NCI-H2081 (cell line): Measurements from ENCODE around the gene BEST1.
"Not testable (repeated sequence)": the region's sequence is repeated elsewhere in the genome, so short reads cannot be mapped to it uniquely, and the experiment has no call there.

Experiments
- DNase-seq, 2 experiments: peaks; one replicate each; lab custom pipeline; 2025; lab: John Stamatoyannopoulos, UW

Gene BEST1

GRCh38 chr11:61949169-61950034, 749 bp upstream of the BEST1 start:
- DNase-seq = peak; percentile 43 to 71

- no peak for DNase-seq
Observed at GRCh38 chr11:61951484-61952135, 1.5 kb downstream of the BEST1 start.

- DNase-seq = no peak
Observed at GRCh38 chr11:61952882-61953281, 2.7 kb downstream of the BEST1 start.

- not testable (repeated sequence) for DNase-seq
Observed at GRCh38 chr11:61953632-61954031, 3.5 kb downstream of the BEST1 start.

- no peak for DNase-seq
Observed at GRCh38 chr11:61954106-61954850, 4.1 kb downstream of the BEST1 start.

- DNase-seq = no peak
Observed at GRCh38 chr11:61954851-61955421, 4.8 kb downstream of the BEST1 start.

GRCh38 chr11:61955422-61956135, 5.4 kb downstream of the BEST1 start:
- DNase-seq = no peak

- DNase-seq = no peak
Observed at GRCh38 chr11:61956191-61957020, 6.3 kb downstream of the BEST1 start.

- no peak for DNase-seq
Observed at GRCh38 chr11:61957021-61957770, 7.0 kb downstream of the BEST1 start.

GRCh38 chr11:61958590-61958989, 8.4 kb downstream of the BEST1 start:
- DNase-seq = no peak

- no peak for DNase-seq
Observed at GRCh38 chr11:61959114-61959513, 9.0 kb downstream of the BEST1 start.

GRCh38 chr11:61959678-61960077, 9.5 kb downstream of the BEST1 start:
- no peak for DNase-seq

- no peak for DNase-seq
Observed at GRCh38 chr11:61960532-61960931, 10.4 kb downstream of the BEST1 start.

- DNase-seq = no peak
Observed at GRCh38 chr11:61961570-61962212, 11.5 kb downstream of the BEST1 start.

GRCh38 chr11:61962213-61963015, 12.3 kb downstream of the BEST1 start:
- DNase-seq = no peak

- no peak for DNase-seq
Observed at GRCh38 chr11:61963016-61963281, 12.8 kb downstream of the BEST1 start.

- DNase-seq = no peak
Observed at GRCh38 chr11:61963282-61964057, 13.3 kb downstream of the BEST1 start.

GRCh38 chr11:61964058-61964665, 14.0 kb downstream of the BEST1 start:
- DNase-seq = no peak
